NCI-H2107 treated with DMSO at 0.1 percent for 48 hours (cell line): ENCODE results near the gene SPOCD1.
A peak's percentile ranks its signal among the peaks of the same experiment; 100 is the strongest.

Source experiments
- DNase-seq: peaks from one replicate; lab custom pipeline; 2025; ENCODE audit not compliant: unreplicated experiment; lab: John Stamatoyannopoulos, UW

The SPOCD1 gene

DNA sequence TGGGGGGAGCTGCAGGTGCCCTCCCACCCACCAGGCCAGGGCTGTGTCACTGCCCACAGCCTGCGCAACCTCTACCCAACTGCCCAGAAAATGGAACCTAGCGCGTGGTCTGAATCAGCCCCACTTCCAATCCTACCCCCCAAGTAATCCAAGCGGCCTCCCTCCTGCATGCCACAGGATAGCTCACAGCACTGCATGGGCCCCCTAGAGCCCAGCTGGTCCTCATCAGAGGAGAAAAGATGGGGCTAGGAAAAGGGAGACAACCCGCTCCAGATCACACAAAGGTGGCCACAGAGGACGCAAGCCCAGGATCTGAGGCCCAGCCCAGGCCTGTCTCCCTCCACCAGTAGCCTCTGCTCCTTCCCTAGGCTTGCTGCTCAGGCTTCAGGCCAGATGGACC lies 57.8 kb downstream of the SPOCD1 start:
- DNase-seq, result no peak

DNA sequence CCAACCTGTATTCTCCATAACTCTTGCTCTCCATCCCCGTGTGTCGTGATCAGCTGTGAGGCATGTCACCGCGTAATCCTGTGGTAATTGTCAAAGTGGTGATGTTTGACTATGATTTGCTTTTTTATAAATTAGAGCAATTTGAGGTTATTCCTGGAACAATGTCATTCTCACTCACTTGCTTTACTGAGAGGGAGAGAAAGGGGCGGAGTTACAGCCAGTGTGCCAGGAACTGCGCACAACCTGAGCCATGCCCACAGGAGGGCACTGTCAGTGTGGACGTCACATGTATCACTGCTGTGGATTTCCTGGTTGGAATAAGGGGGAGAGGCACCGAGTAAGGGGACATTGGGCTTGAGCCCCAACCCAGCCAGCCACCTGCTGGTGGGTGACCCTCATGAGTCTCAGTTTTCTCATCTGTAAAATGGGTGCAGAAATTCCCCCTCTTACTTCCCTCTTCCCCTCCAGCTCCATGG lies 58.6 kb downstream of the SPOCD1 start:
- peak; percentile 28 for DNase-seq

DNA sequence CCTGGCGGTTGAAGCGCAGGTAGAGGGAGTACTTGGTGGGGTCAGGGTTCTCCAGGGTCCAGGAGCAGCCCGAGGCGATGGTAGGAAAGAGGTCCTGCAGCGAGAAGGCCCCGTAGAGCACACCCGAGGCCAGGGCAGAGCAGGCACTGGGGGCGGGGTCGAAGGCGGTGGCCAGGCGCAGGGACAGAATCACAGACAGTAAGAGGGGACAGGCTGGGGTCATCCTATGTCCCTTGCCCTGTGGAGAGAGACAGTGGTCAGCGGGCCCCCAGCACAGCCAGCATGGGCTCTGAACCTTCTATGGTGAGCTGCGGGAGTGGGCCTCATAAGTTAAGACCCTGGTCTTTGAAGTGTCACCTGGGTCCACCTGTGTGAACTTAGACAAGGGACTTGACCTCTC lies 59.2 kb downstream of the SPOCD1 start:
- DNase-seq, result no peak

DNA sequence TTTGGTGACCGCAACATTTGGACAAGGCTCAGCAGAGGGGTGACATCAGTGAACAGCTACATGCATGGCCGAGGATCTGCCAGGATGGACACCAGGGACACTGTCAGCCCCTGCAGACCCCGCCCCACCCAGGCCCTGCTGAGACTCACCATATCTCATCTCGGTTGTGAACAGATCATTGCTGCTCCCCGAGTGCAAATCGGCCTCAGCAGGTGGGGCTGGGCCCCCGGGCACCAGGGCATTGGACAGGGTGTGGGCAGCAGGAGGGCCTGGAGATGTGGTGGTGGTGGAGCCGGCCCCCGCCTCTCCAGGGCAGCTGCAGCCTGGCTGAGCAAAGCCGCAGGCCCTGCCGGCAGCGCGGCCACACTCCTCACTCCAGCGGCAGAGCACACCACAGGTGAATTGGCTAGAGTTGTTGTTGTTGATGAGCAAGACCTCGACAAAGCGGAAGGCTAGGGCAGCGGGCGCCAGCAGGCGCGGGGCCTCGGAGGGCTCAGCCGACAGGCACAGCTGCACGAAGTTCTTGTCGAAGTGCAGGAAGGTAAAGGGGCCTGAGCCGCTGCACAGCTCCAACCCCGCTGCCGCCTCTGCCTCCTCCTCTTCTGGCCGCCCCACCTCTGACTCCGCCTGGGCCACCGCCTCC lies 59.9 kb downstream of the SPOCD1 start:
- DNase-seq, result no peak

DNA sequence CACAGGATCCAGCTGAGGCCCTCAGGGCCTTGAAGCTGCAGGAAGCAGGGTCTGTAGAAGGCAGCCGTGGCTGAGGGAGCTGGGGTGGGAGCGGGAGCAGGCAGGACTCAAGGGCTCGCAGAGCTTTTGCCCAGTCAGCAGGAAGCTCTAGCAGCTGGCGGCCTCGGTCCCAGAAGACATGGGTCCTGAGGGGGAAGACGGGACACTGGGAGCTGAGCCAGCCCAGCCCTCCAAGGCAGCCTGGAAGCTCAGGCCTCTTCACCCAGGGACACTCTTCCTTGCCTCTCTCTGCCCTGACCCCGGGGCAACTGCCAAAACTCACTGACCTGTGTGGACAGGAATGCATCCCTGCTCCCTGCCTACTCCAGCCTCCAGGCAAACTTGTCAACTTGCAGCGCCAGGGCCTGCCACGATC lies 60.6 kb downstream of the SPOCD1 start:
- DNase-seq, result no peak

DNA sequence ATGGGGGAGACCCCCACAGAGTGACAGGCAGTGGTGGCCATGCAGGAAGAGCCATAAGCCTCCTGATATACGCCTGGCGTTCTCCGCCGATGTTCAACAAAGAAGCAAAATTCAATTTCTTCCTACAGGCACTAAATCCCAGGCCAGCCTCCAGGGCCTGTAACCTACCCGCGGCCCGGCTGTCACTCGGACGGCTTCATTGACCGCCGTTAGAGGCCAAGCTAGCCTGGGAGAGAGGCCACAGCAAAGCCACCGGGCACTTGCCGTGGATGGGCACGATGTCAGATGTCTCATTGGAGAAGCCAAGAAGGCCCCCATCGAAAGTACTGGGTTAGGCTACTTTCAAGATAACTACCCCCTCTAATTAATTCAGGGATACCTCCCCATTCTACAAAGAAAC lies 61.4 kb downstream of the SPOCD1 start:
- no peak for DNase-seq

DNA sequence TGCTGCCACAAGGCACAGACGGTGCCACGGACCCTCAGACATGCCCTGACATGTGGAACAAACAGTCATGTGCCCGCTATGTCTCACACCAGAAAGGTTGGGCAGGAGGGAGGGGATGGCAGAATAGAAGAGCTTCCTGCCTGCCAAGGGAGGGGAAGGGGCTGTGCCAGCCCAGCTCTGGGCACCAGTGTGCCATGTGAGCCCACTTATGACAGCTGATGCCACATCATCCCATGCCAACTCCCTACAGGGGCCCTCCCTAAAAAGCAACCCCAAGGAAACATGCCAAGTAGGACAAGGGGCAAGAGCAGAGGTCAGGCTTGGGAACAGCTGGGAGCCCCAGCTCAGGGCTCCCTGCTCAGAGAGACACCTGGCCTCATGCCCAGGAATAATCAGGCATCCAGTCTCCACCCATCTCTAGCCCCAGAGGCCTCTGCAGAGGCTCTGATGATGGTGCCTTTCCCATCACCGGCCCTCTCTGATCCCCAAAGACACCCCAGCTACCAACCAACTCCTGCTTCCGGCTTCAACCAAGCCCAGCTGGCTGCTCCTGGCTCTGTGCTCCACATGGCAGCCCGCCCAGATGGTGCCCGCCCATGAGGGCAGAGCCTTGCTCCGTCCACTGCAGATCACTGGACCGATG lies 62.0 kb downstream of the SPOCD1 start:
- peak; percentile 74 for DNase-seq

DNA sequence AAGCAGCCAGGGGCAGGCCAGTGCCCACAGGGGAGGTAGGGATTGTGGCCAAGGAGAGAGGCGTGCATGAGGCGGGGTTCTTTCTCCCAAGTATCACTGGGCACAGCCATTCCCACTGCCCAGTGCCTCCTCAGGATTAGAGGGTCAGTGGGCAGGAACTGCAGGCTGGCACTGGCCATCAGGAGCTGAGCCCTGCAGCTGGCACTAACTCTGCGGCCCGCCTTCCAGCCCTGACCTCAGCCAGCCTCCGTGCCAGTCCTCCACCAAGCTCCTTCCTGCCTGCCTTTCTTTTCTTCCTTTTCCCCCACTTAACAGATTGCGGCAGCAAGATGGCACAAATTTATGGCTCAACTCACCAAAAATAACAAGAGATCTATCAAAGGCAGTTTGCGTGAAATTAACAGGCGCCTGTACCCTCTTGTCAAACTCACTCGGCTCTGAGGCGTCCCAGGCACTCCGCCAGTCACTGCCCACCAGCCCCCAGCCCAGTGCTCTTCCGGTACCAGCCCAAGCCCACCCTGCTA lies 62.8 kb downstream of the SPOCD1 start:
- no peak for DNase-seq

DNA sequence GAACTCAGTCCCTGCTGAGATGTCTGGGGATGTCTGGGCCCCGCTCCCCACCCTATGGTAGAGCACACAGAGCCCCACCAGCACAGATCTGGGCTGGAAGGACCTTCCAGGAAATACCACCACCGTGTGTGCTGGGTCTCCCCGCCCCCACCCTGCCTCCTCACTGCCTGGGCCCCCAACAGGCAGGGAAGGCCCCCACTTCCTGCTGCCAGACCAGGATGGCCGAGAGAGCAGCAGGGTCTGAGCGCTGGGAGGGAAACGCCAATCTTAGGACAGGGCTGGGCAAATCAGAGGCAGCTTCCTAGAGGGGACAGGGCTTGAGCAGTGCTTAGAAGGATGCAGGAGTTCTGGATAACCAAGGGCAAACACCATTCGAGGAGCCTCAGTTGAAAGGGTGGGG lies 63.6 kb downstream of the SPOCD1 start:
- no peak for DNase-seq

DNA sequence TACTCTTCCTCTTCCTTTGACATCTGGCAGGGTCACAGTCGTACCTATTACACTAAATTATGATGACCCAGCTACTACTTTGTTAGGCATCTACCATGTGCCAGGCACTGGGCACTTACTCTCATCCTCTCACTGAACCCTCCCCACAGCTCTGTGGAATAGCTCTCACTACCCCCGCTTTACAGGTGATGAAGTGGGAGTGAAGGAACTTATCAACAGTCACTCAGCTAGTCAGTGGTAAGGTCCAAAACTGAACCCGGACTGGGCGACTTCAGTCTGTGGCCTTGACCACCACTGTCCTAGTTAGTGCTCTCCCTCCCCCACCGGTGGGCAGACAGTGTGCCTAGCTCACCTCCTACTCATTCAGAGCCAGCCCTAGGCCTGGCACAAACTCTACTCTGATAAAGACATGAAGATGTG lies 64.0 kb downstream of the SPOCD1 start:
- no peak for DNase-seq

DNA sequence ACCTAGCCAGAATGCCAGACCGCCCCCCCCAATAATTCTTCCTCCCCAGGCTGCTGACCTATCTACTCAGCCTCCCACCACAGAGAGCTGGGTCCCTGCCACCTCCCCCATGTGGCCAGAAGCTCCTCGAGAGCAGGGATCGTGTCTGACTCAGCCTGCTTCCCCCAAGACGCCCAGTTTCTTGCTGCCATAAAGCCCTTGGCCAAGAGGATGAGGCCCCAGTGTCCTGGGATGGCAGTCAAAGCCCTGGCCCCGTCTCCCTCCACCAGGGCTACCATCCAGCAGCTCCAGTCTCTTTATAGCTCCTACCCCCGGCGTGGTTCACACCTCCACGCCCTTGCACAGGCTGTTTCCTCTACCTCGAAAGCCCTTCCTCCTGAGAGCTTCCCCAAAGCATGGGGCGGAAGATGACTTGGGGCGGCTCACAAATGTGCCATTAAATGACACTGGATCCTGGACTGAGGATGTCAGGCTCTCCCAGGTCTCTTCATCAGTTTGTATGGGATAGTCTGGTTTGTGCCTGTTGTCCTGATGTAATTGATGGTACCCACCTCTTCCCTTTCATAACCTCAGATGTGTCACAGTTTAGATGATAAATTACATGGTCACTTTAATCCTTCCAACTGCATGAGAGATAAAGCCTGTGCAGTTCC lies 64.8 kb downstream of the SPOCD1 start:
- DNase-seq, result no peak

DNA sequence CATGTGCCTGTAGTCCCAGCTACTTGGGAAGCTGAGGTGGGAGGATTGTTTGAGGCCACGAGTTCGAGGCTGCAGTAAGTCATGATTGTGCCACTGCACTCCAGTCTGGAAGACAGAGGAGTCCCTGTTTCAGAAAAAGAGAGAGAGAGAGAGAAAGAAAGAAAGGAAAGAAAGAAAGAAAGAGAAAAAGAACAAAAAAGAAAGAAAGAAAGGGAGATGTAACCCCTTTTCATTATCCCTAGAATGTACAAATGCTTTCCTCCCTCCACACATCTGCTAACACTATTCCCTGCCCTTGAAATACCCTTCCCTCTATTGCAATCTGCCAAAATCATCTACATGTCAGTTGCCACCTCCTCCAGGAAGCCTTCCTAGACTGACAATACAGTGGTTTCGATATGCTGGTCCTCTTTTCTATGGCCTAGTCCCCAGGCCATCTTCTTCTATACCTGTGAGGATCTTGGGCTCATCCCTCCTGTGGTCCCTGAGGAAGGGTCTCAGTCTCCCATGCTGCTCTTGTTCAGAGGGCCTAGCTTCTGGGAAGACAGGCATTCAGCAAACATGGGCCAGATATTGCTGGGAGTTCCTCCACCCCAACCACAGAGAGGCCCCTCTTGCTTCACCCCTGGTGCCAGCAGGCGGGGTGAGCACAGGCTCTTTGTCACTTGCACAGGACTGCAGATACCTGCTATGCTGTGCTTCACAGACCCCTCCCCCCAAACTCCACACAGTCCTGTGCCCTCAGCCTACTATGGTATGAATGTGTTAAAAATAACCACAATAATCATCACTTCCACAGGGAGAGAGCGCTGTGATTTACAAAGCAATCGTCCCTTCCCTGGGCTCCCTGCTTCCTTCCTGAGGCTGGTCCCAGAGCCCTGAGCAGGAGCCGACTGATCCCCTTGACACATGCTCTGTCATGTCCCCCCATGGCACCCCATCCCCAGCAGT lies 65.8 kb downstream of the SPOCD1 start:
- DNase-seq, result no peak

DNA sequence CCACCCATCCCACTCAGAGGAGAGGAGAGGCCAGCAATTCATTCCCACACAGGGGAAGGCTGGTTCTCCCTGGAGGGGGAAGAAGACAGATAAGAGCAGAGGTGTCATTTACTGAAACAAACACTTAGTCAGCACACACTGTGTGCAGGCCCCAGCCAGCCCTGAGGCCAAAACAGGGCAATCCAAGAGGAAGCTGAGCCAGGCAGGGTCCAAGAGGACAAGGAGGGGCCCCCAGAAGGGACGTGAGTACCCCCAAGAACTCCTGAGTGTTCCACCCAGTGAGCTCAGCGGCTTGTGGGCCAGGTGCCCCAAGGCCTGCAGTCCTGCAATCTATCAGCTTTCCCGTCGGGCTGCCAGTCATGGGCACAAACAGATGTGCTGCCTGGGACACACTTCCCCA lies 67.5 kb downstream of the SPOCD1 start:
- no peak for DNase-seq

DNA sequence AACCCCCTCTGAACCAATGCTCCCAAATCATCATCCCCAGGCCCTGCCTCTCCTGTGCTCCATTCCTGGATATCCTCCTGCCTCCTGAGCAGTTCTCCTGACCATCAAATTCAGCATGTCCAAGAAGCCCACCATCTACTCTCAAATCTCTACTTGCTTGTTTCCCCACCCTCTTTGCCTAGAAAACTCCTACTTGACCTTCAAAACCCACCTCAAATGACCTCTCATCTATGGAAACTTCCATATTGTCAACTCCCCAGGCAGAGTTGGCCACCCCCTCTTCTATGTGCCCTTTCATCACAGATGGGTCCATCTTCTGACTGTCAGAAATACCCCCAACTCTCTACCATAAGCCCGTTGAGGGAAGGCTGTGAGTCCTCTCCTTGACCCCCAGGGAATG lies 68.5 kb downstream of the SPOCD1 start:
- DNase-seq, result no peak

DNA sequence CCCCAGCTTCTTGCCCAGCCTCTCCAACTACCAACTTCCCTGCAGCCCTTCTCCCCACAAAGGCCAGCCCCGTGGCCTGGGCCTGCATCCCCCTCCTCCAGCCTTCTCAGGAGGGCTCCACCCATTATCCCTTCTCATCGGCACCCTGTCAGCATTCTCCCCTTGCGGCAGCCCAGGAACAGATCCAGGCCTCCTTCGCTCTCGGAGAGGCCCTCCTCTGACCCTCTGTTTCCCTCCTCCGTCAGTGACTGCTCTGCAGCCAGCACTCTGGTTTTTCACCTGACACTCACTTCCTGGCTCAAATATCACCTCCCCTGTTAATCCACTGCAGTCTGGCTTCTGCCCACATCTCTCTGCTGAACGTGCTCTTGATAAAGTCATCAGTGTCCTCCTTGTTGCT lies 69.1 kb downstream of the SPOCD1 start:
- peak; percentile 39 for DNase-seq

DNA sequence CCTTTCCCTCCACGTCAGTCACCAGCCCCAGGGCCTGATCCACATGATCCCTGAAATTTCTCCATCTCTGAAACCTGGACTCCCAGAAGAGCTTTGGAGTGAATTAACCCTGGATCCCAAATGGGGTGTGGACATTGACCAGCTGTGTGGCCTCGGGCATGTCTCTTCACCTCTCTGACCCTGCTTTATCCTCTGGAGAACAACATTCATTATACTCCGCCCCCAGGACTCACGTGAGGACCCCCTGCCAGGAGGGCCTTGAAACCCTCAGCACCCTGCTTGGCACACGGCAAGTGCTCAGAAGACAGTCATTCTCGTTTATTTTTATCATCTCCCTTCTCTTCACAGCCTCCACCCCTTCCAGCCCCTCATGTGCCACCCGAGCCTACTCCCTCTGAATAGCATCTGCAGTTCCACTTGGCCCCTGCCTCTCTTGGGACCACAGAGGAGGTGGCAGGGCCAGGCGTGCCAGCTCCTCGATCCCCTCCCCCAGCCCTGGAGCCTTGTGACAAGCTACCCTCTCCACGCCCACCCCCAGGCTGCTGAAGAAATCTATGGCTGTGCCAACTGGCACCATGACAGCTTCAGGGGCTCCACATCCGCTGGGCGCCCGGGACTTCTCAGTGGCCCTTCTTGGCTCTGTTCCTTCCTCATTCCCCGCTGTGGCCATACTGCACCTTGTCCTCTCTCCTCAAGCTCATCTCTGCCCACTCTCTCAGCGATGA lies 69.7 kb downstream of the SPOCD1 start:
- no peak for DNase-seq

DNA sequence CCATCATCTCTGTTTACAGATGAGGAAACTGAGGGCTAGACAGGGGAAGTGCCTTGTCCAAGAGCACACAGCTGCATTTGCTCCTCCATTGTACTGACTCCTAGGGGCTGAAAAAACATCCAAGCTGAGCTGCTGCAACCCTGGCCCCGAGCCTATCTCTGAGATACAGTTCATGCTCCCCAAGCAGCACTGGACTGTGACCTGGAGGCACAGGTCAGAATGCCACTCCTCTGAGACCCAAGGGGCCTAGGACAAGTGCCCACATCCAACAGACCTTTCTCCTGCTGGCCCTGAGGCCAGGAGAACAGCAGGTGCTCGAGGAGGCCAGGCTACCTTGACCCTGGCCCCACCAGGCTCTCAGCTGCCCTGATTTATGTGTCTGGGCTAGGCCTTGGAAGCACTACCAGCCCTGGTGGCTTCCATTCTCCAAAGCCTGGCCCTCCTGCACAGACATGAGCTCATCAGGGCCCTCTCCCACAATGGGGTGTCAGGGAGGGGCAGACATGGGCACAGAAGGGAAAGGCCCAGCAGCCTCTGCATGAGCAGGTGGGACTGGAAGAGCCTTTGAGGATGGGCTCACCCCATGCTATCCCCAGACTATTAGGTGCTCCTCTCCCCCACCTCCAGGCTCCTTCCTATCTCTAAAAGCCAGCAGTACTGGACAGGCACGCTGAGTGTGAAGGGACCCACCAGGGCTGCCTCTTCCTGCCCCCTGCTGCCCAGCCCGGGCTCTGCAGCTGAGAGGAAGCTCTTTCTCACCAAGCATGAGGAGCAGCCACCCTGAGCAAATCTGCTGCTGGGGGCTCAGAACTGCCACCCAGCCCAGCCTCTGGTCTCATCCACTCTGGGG lies 70.5 kb downstream of the SPOCD1 start:
- DNase-seq, result peak; percentile 58

DNA sequence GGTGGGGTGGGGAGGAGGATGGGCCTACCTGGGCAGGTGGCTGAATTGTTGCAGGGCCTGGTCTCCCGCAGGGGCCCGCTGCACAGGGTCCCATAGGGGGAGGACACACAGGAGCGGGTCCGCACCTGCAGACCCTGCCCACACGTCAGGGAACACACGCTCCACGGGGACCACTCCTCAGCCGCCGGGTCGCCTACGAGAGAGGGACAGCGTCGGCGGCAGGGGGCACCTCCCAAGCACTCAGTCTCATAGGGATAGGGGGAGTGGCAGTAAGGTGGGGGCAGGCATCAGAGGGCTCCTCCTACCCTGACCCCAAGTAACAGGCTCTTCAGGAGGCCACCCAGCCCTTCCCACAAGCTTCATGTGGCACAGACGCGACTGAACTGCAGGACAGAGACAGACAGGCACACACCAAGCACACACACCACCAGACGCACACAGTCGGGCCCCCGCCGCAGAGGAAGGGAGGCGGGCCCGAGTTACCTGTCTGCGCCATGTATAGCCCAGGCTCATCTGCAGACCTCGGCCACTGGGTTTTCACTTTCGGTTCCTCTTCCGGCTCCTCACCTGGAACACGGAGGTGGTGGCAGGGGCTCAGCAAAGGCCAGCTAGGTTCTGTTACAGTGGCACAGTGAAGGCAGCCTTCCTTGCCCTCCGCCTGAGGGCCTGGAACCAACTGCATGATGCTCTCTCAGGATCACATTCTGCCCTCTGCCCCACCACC lies 71.5 kb downstream of the SPOCD1 start:
- no peak for DNase-seq
